ENCODE data around the gene RNF31.
A peak's percentile ranks its signal among the peaks of the same experiment; 100 is the strongest.

Gene RNF31

GRCh38 chr14:24138396-24139271 is 8.7 kb upstream of the RNF31 start:
- DNase-seq: no peak

- DNase-seq: no peak
These were observed 7.9 kb upstream of the RNF31 start for GRCh38 chr14:24139272-24139934.

- peak; percentile 96 for DNase-seq
These were observed 6.0 kb upstream of the RNF31 start, which contains the start of gene EMC9 for GRCh38 chr14:24141097-24141880. Gene EMC9 (minus strand): TSS chr14:24141591. CDS start chr14:24141304, 287 bp downstream.

GRCh38 chr14:24143511-24143910 is 3.8 kb upstream of the RNF31 start:
- DNase-seq: no peak

GRCh38 chr14:24144451-24144850 is 2.8 kb upstream of the RNF31 start:
- no peak for DNase-seq

GRCh38 chr14:24145219-24145618 is 2.1 kb upstream of the RNF31 start:
- DNase-seq: no peak

- no peak for DNase-seq
These were observed 1.4 kb upstream of the RNF31 start for GRCh38 chr14:24145690-24146452.

GRCh38 chr14:24146453-24146977 is 783 bp upstream of the RNF31 start, which contains the start of gene PSME2:
Gene PSME2 (minus strand): TSS chr14:24146610. CDS start chr14:24146581, 29 bp downstream.
- DNase-seq: peak; percentile 68

GRCh38 chr14:24147761-24148428 is 597 bp downstream of the RNF31 start:
- no peak for DNase-seq

GRCh38 chr14:24149302-24149969 is 2.1 kb downstream of the RNF31 start:
- DNase-seq: no peak

GRCh38 chr14:24150061-24150460 is 2.8 kb downstream of the RNF31 start:
- DNase-seq: no peak

GRCh38 chr14:24150567-24150966 is 3.3 kb downstream of the RNF31 start:
- no peak for DNase-seq

- DNase-seq: no peak
These were observed 3.7 kb downstream of the RNF31 start for GRCh38 chr14:24150993-24151392.

GRCh38 chr14:24151404-24152080 is 4.2 kb downstream of the RNF31 start:
- no peak for DNase-seq

- no peak for DNase-seq
These were observed 7.8 kb downstream of the RNF31 start for GRCh38 chr14:24155100-24155499.

GRCh38 chr14:24156840-24157239 is 9.5 kb downstream of the RNF31 start:
- no peak for DNase-seq

- no peak for DNase-seq
These were observed 10.0 kb downstream of the RNF31 start for GRCh38 chr14:24157331-24157730.

GRCh38 chr14:24159777-24160498 is 12.6 kb downstream of the RNF31 start:
- DNase-seq: no peak

- no peak for DNase-seq
These were observed 13.2 kb downstream of the RNF31 start for GRCh38 chr14:24160499-24160849.

Data from SIG-M5 (cell line).